Measurements from ENCODE around the gene MXD1.
"Not testable (repeated sequence)": the region's sequence is repeated elsewhere in the genome, so short reads cannot be mapped to it uniquely, and the experiment has no call there.

- TF ChIP-seq CTCF (tag by site-specific recombination; IDR thresholded peaks at IDR 0.05); TCF7L2 (IDR thresholded peaks at IDR 0.05; ENCODE audit: borderline replicate concordance, low read depth, low read length); ZNF530 (tag by site-specific recombination; IDR thresholded peaks at IDR 0.05; ENCODE audit: low read depth); YY1 (tag by site-specific recombination; IDR thresholded peaks at IDR 0.05); SETDB1 (IDR thresholded peaks at IDR 0.05; ENCODE audit: insufficient read length, low read length); PRDM10 (tag by site-specific recombination; IDR thresholded peaks at IDR 0.05); ZNF169 (tag by site-specific recombination; IDR thresholded peaks at IDR 0.05); SALL2 (tag by site-specific recombination; IDR thresholded peaks at IDR 0.05; ENCODE audit: borderline replicate concordance); ZNF2 (tag by site-specific recombination; IDR thresholded peaks at IDR 0.05): not testable (repeated sequence)
- TF ChIP-seq, protein P1, sequence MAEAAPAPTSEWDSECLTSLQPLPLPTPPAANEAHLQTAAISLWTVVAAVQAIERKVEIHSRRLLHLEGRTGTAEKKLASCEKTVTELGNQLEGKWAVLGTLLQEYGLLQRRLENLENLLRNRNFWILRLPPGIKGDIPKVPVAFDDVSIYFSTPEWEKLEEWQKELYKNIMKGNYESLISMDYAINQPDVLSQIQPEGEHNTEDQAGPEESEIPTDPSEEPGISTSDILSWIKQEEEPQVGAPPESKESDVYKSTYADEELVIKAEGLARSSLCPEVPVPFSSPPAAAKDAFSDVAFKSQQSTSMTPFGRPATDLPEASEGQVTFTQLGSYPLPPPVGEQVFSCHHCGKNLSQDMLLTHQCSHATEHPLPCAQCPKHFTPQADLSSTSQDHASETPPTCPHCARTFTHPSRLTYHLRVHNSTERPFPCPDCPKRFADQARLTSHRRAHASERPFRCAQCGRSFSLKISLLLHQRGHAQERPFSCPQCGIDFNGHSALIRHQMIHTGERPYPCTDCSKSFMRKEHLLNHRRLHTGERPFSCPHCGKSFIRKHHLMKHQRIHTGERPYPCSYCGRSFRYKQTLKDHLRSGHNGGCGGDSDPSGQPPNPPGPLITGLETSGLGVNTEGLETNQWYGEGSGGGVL (tag by site-specific recombination; IDR thresholded peaks at IDR 0.05) = not testable (repeated sequence)
Measured at GRCh38 chr2:69892838-69893424, 22.0 kb upstream of the MXD1 start.
